Measurements from ENCODE around the gene AUP1. TPM values are rescaled to one million over a fixed set of nuclear protein-coding genes. Genes with fewer than 3 reads are reported as not detected.

AUP1 gene, protein sequence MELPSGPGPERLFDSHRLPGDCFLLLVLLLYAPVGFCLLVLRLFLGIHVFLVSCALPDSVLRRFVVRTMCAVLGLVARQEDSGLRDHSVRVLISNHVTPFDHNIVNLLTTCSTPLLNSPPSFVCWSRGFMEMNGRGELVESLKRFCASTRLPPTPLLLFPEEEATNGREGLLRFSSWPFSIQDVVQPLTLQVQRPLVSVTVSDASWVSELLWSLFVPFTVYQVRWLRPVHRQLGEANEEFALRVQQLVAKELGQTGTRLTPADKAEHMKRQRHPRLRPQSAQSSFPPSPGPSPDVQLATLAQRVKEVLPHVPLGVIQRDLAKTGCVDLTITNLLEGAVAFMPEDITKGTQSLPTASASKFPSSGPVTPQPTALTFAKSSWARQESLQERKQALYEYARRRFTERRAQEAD
- total RNA-seq (70.4 and 73.7 TPM in 2 replicates), polyA plus RNA-seq (54.0 and 81.3 TPM in 2 replicates), polyA minus RNA-seq (ENCODE audit: low replicate concordance) (41.9 and 97.8 TPM in 2 replicates)
- polyA plus RNA-seq (2012), result 43.1 and 64.8 TPM in 2 replicates

DNA sequence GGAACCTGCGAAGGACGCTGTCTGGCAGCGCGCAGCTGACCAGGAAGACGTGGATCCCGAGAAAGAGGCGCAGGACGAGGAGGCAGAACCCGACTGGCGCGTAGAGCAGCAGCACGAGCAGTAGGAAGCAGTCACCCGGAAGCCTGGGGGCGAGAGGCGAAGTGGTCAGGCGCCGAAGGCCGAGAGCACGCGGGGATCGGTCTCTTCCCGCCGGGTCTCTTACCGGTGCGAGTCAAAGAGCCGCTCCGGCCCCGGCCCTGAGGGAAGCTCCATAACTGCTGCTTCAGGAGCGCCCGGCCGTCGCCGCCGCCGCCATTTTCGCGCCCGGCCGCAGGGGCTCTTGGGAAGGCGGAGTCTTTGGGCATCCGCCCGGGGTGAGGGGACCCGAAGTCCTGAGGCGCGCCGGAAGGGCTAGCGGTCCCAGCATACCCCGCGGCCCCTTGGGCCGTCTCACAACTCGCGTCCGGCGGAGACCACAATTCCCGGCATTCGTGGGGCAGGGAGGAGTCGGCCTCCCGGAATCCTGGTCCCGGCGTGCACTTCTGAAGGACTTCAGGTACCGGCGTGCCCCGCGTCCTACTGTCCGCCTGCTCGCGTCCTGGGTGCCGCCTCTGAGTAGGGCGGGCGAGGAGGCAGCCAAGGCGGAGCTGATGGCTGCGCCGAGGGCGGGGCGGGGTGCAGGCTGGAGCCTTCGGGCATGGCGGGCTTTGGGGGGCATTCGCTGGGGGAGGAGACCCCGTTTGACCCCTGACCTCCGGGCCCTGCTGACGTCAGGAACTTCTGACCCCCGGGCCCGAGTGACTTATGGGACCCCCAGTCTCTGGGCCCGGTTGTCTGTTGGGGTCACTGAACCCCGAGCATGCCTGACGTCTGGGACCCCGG is at the start of gene AUP1, which contains the start of gene HTRA2:
Gene AUP1, minus strand, starts transcription at position 350 of the 882 bp plus-strand sequence. Its CDS starts 77 bp downstream, at position 273.
Gene HTRA2, plus strand, starts transcription at position 577 of the 882 bp plus-strand sequence. Its CDS starts 74 bp downstream, at position 651.
- peak within 1 kb of the TSS; percentile 87 for H2AFZ ChIP-seq (ENCODE audit: low read length)
- peak within 1 kb of the TSS; percentile 96 for H3K9ac ChIP-seq (ENCODE audit: insufficient read depth, low read length)
- TF ChIP-seq, protein P1, sequence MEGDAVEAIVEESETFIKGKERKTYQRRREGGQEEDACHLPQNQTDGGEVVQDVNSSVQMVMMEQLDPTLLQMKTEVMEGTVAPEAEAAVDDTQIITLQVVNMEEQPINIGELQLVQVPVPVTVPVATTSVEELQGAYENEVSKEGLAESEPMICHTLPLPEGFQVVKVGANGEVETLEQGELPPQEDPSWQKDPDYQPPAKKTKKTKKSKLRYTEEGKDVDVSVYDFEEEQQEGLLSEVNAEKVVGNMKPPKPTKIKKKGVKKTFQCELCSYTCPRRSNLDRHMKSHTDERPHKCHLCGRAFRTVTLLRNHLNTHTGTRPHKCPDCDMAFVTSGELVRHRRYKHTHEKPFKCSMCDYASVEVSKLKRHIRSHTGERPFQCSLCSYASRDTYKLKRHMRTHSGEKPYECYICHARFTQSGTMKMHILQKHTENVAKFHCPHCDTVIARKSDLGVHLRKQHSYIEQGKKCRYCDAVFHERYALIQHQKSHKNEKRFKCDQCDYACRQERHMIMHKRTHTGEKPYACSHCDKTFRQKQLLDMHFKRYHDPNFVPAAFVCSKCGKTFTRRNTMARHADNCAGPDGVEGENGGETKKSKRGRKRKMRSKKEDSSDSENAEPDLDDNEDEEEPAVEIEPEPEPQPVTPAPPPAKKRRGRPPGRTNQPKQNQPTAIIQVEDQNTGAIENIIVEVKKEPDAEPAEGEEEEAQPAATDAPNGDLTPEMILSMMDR (conservative IDR thresholded peaks at IDR 0.05 in 1 of 2, IDR thresholded peaks at IDR 0.05 in 1 of 2; ENCODE audit: low read depth in 1 of 2, low read length in 2 of 2), result no peak
- no peak for TF ChIP-seq EZH2 (IDR thresholded peaks at IDR 0.05; ENCODE audit: low read length, missing control alignments)
- H3K27ac ChIP-seq (ENCODE audit: insufficient read depth, low read length), result peak within 1 kb of the TSS; percentile 90
- H3K9me3 ChIP-seq (ENCODE audit: control insufficient read depth, insufficient read depth, low read depth, low read length), result no peaks in the 10 kb centered on the region
- H3K4me2 ChIP-seq (ENCODE audit: extremely low read depth, insufficient read depth, low read length), result peak within 1 kb of the TSS; percentile 95
- peaks cover 23% of the 10 kb centered on the region for H3K36me3 ChIP-seq (ENCODE audit: control insufficient read depth, insufficient read depth, low read length)
- peak within 1 kb of the TSS; percentile 86 to 97 (median 92) for H3K4me3 ChIP-seq (replicated peaks in 1 of 4; ENCODE audit: control extremely low read depth in 1 of 4, insufficient read depth in 1 of 4, low read depth in 3 of 4, low read length in 4 of 4)
- H3K4me1 ChIP-seq (ENCODE audit: control insufficient read depth, extremely low read depth, insufficient read depth, low read length), result peaks cover 7% of the 10 kb centered on the region
- DNase-seq (ENCODE audit: low read depth in 2 of 2), result peak; percentile 99
- H4K20me1 ChIP-seq (ENCODE audit: control insufficient read depth, extremely low read depth, insufficient read depth, low read length), result no peaks in the 10 kb centered on the region
- H3K27me3 ChIP-seq (ENCODE audit: control insufficient read depth, insufficient read depth, low read length), result no peaks in the 10 kb centered on the region
- H3K79me2 ChIP-seq (ENCODE audit: control insufficient read depth, insufficient read depth, low read length), result peaks cover 25% of the 10 kb centered on the region

DNA sequence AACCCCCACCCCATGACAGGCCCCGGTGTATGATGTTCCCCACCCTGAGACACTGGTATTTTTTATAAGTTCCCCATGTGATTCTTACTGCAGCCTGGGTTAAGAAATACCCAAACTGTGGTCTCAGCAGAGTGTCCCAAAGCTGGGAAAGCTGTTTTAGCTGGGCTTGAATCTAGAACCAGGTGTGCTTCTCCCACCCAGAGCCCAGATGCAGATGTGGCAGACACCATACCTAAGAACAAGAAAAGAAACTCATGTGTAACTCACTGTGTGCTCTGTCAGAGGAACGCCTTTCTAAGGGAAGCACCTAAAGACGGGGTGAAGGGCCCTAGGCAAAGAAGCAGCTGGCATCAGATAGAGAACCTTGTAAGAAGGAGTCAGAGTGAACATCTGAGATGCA is 48.9 kb upstream of the AUP1 start:
- H3K4me3 ChIP-seq (replicated peaks in 1 of 4; ENCODE audit: control extremely low read depth in 1 of 4, insufficient read depth in 1 of 4, low read depth in 3 of 4, low read length in 4 of 4), result no peak overlapping the region
- no peak for DNase-seq (ENCODE audit: low read depth in 2 of 2)
- no peak overlapping the region for H3K27ac ChIP-seq (ENCODE audit: insufficient read depth, low read length)
- H3K9me3 ChIP-seq (ENCODE audit: control insufficient read depth, insufficient read depth, low read depth, low read length), result no peaks in the 10 kb centered on the region
- TF ChIP-seq, protein P1 (conservative IDR thresholded peaks at IDR 0.05 in 1 of 2, IDR thresholded peaks at IDR 0.05 in 1 of 2; ENCODE audit: low read depth in 1 of 2, low read length in 2 of 2), result no peak
- no peak for TF ChIP-seq EZH2 (IDR thresholded peaks at IDR 0.05; ENCODE audit: low read length, missing control alignments)
- no peaks in the 10 kb centered on the region for H3K79me2 ChIP-seq (ENCODE audit: control insufficient read depth, insufficient read depth, low read length)
- no peaks in the 10 kb centered on the region for H3K36me3 ChIP-seq (ENCODE audit: control insufficient read depth, insufficient read depth, low read length)
- H3K9ac ChIP-seq (ENCODE audit: insufficient read depth, low read length), result no peak overlapping the region
- no peaks in the 10 kb centered on the region for H4K20me1 ChIP-seq (ENCODE audit: control insufficient read depth, extremely low read depth, insufficient read depth, low read length)
- no peaks in the 10 kb centered on the region for H3K27me3 ChIP-seq (ENCODE audit: control insufficient read depth, insufficient read depth, low read length)
- no peak overlapping the region for H3K4me2 ChIP-seq (ENCODE audit: extremely low read depth, insufficient read depth, low read length)
- H2AFZ ChIP-seq (ENCODE audit: low read length), result no peak overlapping the region
- H3K4me1 ChIP-seq (ENCODE audit: control insufficient read depth, extremely low read depth, insufficient read depth, low read length), result peaks cover 12% of the 10 kb centered on the region

DNA sequence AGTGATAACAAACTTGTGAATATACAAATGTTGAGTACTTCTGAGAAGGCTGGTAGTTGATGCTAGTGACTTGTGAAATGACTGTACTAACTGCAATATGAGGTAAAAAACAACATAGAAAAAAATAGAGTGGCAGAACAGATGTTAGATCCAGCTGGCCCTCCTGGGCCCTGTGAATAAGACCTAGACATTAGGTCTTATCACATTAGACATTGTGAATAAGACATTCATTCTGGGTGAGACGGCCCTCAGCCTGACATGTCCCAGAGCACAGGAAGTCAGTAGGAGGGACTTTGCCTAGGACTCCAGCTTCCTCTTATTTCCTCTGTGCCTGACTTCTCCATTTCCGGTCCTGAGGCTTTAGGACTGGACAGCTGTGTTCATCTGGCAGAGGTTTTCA is 47.9 kb upstream of the AUP1 start:
- H3K79me2 ChIP-seq (ENCODE audit: control insufficient read depth, insufficient read depth, low read length), result no peaks in the 10 kb centered on the region
- H3K9me3 ChIP-seq (ENCODE audit: control insufficient read depth, insufficient read depth, low read depth, low read length), result no peaks in the 10 kb centered on the region
- no peaks in the 10 kb centered on the region for H3K36me3 ChIP-seq (ENCODE audit: control insufficient read depth, insufficient read depth, low read length)
- no peak for DNase-seq (ENCODE audit: low read depth in 2 of 2)
- H3K4me1 ChIP-seq (ENCODE audit: control insufficient read depth, extremely low read depth, insufficient read depth, low read length), result peaks cover 10% of the 10 kb centered on the region
- TF ChIP-seq, protein P1 (conservative IDR thresholded peaks at IDR 0.05 in 1 of 2, IDR thresholded peaks at IDR 0.05 in 1 of 2; ENCODE audit: low read depth in 1 of 2, low read length in 2 of 2), result no peak
- TF ChIP-seq EZH2 (IDR thresholded peaks at IDR 0.05; ENCODE audit: low read length, missing control alignments), result no peak
- H3K4me3 ChIP-seq (replicated peaks in 1 of 4; ENCODE audit: control extremely low read depth in 1 of 4, insufficient read depth in 1 of 4, low read depth in 3 of 4, low read length in 4 of 4), result no peak overlapping the region
- H2AFZ ChIP-seq (ENCODE audit: low read length), result peak overlapping the region; percentile 51
- H3K9ac ChIP-seq (ENCODE audit: insufficient read depth, low read length), result no peak overlapping the region
- H3K27ac ChIP-seq (ENCODE audit: insufficient read depth, low read length), result no peak overlapping the region
- H4K20me1 ChIP-seq (ENCODE audit: control insufficient read depth, extremely low read depth, insufficient read depth, low read length), result no peaks in the 10 kb centered on the region
- no peaks in the 10 kb centered on the region for H3K27me3 ChIP-seq (ENCODE audit: control insufficient read depth, insufficient read depth, low read length)
- H3K4me2 ChIP-seq (ENCODE audit: extremely low read depth, insufficient read depth, low read length), result no peak overlapping the region
